HG03571 (cell line): ENCODE measurements around the gene PHLDB3.

ENCODE experiments used
- ATAC-seq: cut with Tn5 transposase; IDR thresholded peaks from one replicate; pipeline ENCODE4 v1.9.1; 2021; ENCODE audit not compliant: unreplicated experiment

PHLDB3 gene

GRCh38 chr19:43501661-43502418 lies 2.7 kb downstream of the PHLDB3 start:
- no peak for ATAC-seq

- ATAC-seq = no peak
Measured at GRCh38 chr19:43499042-43499441, 5.5 kb downstream of the PHLDB3 start.

- ATAC-seq = no peak
Measured at GRCh38 chr19:43498233-43498842, 6.2 kb downstream of the PHLDB3 start.

- no peak for ATAC-seq
Measured at GRCh38 chr19:43496960-43497359, 7.6 kb downstream of the PHLDB3 start.

GRCh38 chr19:43495082-43495481 lies 9.5 kb downstream of the PHLDB3 start:
- ATAC-seq = no peak

GRCh38 chr19:43490759-43491158 lies 13.8 kb downstream of the PHLDB3 start:
- ATAC-seq = no peak

- ATAC-seq = no peak
Measured at GRCh38 chr19:43489979-43490599, 14.5 kb downstream of the PHLDB3 start.

GRCh38 chr19:43489310-43489709 lies 15.2 kb downstream of the PHLDB3 start:
- no peak for ATAC-seq

GRCh38 chr19:43488179-43488578 lies 16.4 kb downstream of the PHLDB3 start:
- no peak for ATAC-seq

GRCh38 chr19:43486412-43486811 lies 18.1 kb downstream of the PHLDB3 start:
- no peak for ATAC-seq

GRCh38 chr19:43485951-43486350 lies 18.6 kb downstream of the PHLDB3 start:
- no peak for ATAC-seq

- ATAC-seq = no peak
Measured at GRCh38 chr19:43483281-43483680, 21.3 kb downstream of the PHLDB3 start.

- no peak for ATAC-seq
Measured at GRCh38 chr19:43482193-43482592, 22.4 kb downstream of the PHLDB3 start.

GRCh38 chr19:43481701-43482100 lies 22.8 kb downstream of the PHLDB3 start:
- no peak for ATAC-seq

- no peak for ATAC-seq
Measured at GRCh38 chr19:43480574-43480973, 24.0 kb downstream of the PHLDB3 start.

GRCh38 chr19:43479961-43480561 lies 24.5 kb downstream of the PHLDB3 start:
- no peak for ATAC-seq

- no peak for ATAC-seq
Measured at GRCh38 chr19:43479226-43479625, 25.3 kb downstream of the PHLDB3 start.

- no peak for ATAC-seq
Measured at GRCh38 chr19:43478323-43478722, 26.2 kb downstream of the PHLDB3 start.

- ATAC-seq = no peak
Measured at GRCh38 chr19:43476606-43477005, 27.9 kb downstream of the PHLDB3 start.

GRCh38 chr19:43474986-43475705 lies 29.4 kb downstream of the PHLDB3 start:
- ATAC-seq = no peak

GRCh38 chr19:43474487-43474886 lies 30.1 kb downstream of the PHLDB3 start:
- no peak for ATAC-seq
